B cell (primary cell): Measurements from ENCODE around the gene DNM1L.

ENCODE experiments used
- EZH2 ChIP-seq: IDR thresholded peaks from 2 replicates; pipeline ENCODE4 v1.6.1; 2012; ENCODE audit warnings: borderline replicate concordance, low read depth, mild to moderate bottlenecking, moderate library complexity, low read length; ENCODE audit not compliant: insufficient read depth, poor library complexity, severe bottlenecking
- TF ChIP-seq, protein P1 (sequence below): fragments of 200-600 bp; IDR thresholded peaks from one replicate; pipeline ENCODE4 v1.8.0; 2022; ENCODE audit warnings: antibody characterized with exemption, mild to moderate bottlenecking

DNA sequence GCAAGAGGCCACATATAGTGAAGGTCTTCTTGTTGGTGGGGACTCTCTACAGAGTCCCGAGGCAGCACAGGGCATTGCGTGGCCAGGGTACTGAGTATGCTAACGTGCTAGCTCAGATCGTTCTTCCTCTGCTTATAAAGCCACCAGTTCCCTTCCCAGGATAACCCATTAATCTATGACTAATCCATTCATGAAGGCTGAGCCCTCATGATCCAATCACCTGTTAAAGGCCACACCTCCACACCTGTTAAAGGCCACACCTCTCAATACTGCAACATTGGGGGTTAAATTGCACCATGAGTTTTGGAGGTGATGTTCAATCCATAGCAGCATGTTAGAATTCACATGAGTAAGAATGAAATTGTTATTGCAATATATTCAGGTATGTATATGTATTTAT is 89.4 kb downstream of the DNM1L start:
- TF ChIP-seq, protein P1, sequence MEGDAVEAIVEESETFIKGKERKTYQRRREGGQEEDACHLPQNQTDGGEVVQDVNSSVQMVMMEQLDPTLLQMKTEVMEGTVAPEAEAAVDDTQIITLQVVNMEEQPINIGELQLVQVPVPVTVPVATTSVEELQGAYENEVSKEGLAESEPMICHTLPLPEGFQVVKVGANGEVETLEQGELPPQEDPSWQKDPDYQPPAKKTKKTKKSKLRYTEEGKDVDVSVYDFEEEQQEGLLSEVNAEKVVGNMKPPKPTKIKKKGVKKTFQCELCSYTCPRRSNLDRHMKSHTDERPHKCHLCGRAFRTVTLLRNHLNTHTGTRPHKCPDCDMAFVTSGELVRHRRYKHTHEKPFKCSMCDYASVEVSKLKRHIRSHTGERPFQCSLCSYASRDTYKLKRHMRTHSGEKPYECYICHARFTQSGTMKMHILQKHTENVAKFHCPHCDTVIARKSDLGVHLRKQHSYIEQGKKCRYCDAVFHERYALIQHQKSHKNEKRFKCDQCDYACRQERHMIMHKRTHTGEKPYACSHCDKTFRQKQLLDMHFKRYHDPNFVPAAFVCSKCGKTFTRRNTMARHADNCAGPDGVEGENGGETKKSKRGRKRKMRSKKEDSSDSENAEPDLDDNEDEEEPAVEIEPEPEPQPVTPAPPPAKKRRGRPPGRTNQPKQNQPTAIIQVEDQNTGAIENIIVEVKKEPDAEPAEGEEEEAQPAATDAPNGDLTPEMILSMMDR: no peak
- no peak for TF ChIP-seq EZH2
